Activated CD8-positive, alpha-beta T cell treated with anti-CD3 and anti-CD28 coated beads for 36 hours (primary cell): Measurements from ENCODE around the gene ADGRE3. TPM values are rescaled to one million over a fixed set of nuclear protein-coding genes. Genes with fewer than 3 reads are reported as not detected.

ENCODE experiments used
- ATAC-seq: fragments of 200-7000 bp; cut with Tn5 transposase; one replicate; pipeline ENCODE4 v1.10.0; 2021; ENCODE audit warnings: mild to moderate bottlenecking, moderate library complexity
- CTCF ChIA-PET: fragments of 350-600 bp; sonication (Branson Sonifier 250); formaldehyde crosslinking; loops from one replicate; lab custom pipeline; 2021; ENCODE audit warnings: antibody characterized with exemption; lab: Charles Lee
- POLR2A ChIA-PET: fragments of 350-600 bp; sonication (Branson Sonifier 250); formaldehyde crosslinking; loops from one replicate; lab custom pipeline; 2021; ENCODE audit warnings: antibody characterized with exemption; lab: Charles Lee
- DNase-seq: peaks from one replicate; pipeline ENCODE4 v3.0.0-alpha.2; 2020
- H3K27ac Mint-ChIP-seq: one replicate; pipeline ENCODE4 v1.8.0; 2021; ENCODE audit warnings: mild to moderate bottlenecking, mixed read lengths
- H3K27me3 Mint-ChIP-seq: one replicate; pipeline ENCODE4 v1.8.0; 2021; ENCODE audit warnings: mixed read lengths
- H3K36me3 Mint-ChIP-seq: one replicate; pipeline ENCODE4 v1.8.0; 2021; ENCODE audit warnings: low read depth, mixed read lengths
- H3K4me1 Mint-ChIP-seq: one replicate; pipeline ENCODE4 v1.8.0; 2021; ENCODE audit warnings: low read depth, mixed read lengths
- H3K4me3 Mint-ChIP-seq: one replicate; pipeline ENCODE4 v1.8.0; 2021; ENCODE audit warnings: mild to moderate bottlenecking, moderate library complexity, mixed read lengths
- H3K9me3 Mint-ChIP-seq: one replicate; pipeline ENCODE4 v1.8.0; 2021; ENCODE audit warnings: mixed read lengths
- intact Hi-C: fragments of 100-400 bp; cut with micrococcal nuclease; formaldehyde crosslinking; loops from one replicate; pipeline ENCODE4 v1.10.0; 2022
- total RNA-seq, 2 experiments: library from RNA; stranded (reverse); gene quantifications; one replicate each; pipeline ENCODE4 v1.2.3, GENCODE V29; 2021
- TF ChIP-seq, protein P1 (sequence below): fragments of 200-600 bp; IDR thresholded peaks from one replicate; pipeline ENCODE4 v1.8.0; 2022; ENCODE audit warnings: antibody characterized with exemption, mild to moderate bottlenecking

The ADGRE3 gene
- total RNA-seq, 2 experiments from 2014 or later, result not detected

DNA sequence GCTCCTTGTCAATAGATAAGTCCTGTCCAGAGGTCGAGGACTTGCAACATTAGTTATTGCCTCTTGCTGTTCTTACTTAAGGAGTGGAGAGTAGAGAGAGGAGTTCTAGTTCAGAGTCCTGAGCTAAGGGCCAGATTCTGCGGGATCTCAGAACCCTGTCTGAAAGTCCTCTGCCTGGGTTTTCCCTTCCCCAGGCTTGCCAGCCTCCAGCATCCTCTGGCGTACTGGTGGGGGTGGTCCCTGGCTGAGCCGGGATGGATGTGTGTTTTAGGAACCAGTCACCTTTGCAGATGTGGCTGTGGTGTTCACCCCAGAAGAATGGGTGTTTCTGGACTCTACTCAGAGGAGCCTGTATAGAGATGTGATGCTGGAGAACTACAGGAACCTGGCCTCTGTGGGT lies 41.2 kb upstream of the ADGRE3 start:
- Mint-ChIP-seq H3K9me3 (peaks cover 68% of the 10 kb centered on the region), H3K27ac (no peak overlapping the region), H3K4me3 (no peak overlapping the region), H3K36me3 (peaks cover 91% of the 10 kb centered on the region), H3K4me1 (no peaks in the 10 kb centered on the region), H3K27me3 (no peaks in the 10 kb centered on the region)
- intact Hi-C loops, result no loop called here
- no peak for DNase-seq
- no peak for ATAC-seq
- POLR2A ChIA-PET, result no interaction called here
- TF ChIP-seq, protein P1, sequence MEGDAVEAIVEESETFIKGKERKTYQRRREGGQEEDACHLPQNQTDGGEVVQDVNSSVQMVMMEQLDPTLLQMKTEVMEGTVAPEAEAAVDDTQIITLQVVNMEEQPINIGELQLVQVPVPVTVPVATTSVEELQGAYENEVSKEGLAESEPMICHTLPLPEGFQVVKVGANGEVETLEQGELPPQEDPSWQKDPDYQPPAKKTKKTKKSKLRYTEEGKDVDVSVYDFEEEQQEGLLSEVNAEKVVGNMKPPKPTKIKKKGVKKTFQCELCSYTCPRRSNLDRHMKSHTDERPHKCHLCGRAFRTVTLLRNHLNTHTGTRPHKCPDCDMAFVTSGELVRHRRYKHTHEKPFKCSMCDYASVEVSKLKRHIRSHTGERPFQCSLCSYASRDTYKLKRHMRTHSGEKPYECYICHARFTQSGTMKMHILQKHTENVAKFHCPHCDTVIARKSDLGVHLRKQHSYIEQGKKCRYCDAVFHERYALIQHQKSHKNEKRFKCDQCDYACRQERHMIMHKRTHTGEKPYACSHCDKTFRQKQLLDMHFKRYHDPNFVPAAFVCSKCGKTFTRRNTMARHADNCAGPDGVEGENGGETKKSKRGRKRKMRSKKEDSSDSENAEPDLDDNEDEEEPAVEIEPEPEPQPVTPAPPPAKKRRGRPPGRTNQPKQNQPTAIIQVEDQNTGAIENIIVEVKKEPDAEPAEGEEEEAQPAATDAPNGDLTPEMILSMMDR, result no peak
- CTCF ChIA-PET, result no interaction called here

GRCh38 chr19:14704450-14704849 lies 29.8 kb upstream of the ADGRE3 start:
- Mint-ChIP-seq H3K36me3 (peaks cover 71% of the 10 kb centered on the region), H3K9me3 (no peaks in the 10 kb centered on the region), H3K4me1 (no peaks in the 10 kb centered on the region), H3K27ac (no peak overlapping the region), H3K27me3 (no peaks in the 10 kb centered on the region), H3K4me3 (no peak overlapping the region)
- ATAC-seq (no peak), DNase-seq (no peak)
- ChIA-PET POLR2A (no interaction called here), CTCF (no interaction called here)
- TF ChIP-seq, protein P1, result no peak
- intact Hi-C loops, result no loop called here

- DNase-seq (no peak), ATAC-seq (no peak)
- no peaks in the 10 kb centered on the region for H3K9me3 Mint-ChIP-seq
- POLR2A ChIA-PET, result no interaction called here
- H3K27ac Mint-ChIP-seq, result no peak overlapping the region
- intact Hi-C loops, result no loop called here
- CTCF ChIA-PET, result no interaction called here
- TF ChIP-seq, protein P1, result no peak
- H3K36me3 Mint-ChIP-seq, result peaks cover 66% of the 10 kb centered on the region
- H3K4me3 Mint-ChIP-seq, result no peak overlapping the region
- H3K27me3 Mint-ChIP-seq, result no peaks in the 10 kb centered on the region
- no peaks in the 10 kb centered on the region for H3K4me1 Mint-ChIP-seq
These were observed 29.2 kb upstream of the ADGRE3 start for GRCh38 chr19:14703833-14704232.

DNA sequence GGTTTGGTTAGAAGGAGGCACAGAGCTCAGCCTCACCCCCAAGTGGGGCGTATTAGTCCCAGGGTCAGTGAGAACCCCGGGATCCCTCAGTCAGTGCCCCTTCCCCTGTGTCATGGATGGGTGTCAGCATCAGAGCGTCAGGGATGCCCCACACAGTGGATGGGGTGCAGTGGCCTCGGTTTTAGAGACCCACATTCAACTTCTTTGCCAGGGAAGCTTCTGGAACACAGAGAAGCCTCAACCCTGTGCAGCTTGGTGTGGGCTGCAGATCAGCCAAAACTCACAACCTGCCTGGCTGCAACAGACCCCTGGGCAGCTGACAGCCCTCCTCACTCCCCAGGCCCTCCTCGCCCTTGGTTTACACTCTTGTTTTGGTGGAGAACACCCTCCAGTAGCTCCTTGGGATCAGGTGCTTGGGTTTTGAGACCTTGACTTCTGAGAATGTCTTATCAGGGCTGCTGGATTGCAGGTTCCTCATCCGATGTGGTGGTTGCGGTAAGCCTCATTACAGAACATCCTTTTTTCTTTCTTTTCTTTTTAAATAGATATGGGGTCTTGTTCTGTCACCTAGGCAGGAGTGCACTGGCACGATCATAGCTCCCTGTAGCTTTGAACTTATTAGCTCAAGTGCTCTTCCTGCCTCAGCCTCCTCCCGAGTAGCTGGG lies 26.2 kb upstream of the ADGRE3 start:
- H3K4me1 Mint-ChIP-seq, result no peaks in the 10 kb centered on the region
- ChIA-PET POLR2A (interaction anchor here (0.5 to 1.9 kb wide), 4 partner anchors 11 to 657 kb away, joined by 3 to 4 read pairs (median 3); partner anchors contain the start of gene ZNF333), CTCF (interaction anchor here (0.6 kb wide), 1 partner anchor 126 kb away, joined by 3 read pairs; no protein-coding TSS in a partner anchor)
- H3K4me3 Mint-ChIP-seq, result no peak overlapping the region
- ATAC-seq, result no peak
- peaks cover 54% of the 10 kb centered on the region for H3K36me3 Mint-ChIP-seq
- H3K27me3 Mint-ChIP-seq, result no peaks in the 10 kb centered on the region
- intact Hi-C loops, result no loop called here
- no peak overlapping the region for H3K27ac Mint-ChIP-seq
- DNase-seq, result no peak
- no peaks in the 10 kb centered on the region for H3K9me3 Mint-ChIP-seq
- TF ChIP-seq, protein P1, result no peak

GRCh38 chr19:14699641-14700040 lies 25.0 kb upstream of the ADGRE3 start:
- no peak for DNase-seq
- TF ChIP-seq, protein P1, result no peak
- POLR2A ChIA-PET, result interaction anchor here (1.9 kb wide), 1 partner anchor 10 kb away, joined by 4 read pairs; the partner anchor contains the start of gene ZNF333
- no peak overlapping the region for H3K4me3 Mint-ChIP-seq
- H3K36me3 Mint-ChIP-seq, result peaks cover 52% of the 10 kb centered on the region
- no peaks in the 10 kb centered on the region for H3K9me3 Mint-ChIP-seq
- intact Hi-C loops, result no loop called here
- CTCF ChIA-PET, result no interaction called here
- H3K4me1 Mint-ChIP-seq, result no peaks in the 10 kb centered on the region
- no peaks in the 10 kb centered on the region for H3K27me3 Mint-ChIP-seq
- no peak for ATAC-seq
- H3K27ac Mint-ChIP-seq, result no peak overlapping the region
